Measurements from ENCODE around the gene EML4.

The EML4 gene

GRCh38 chr2:42350434-42351063 lies 181.4 kb downstream of the EML4 start:
- ChIA-PET POLR2A (no interaction called here), CTCF (no interaction called here)
- no peak for TF ChIP-seq CTCF (IDR thresholded peaks at IDR 0.05; ENCODE audit: control extremely low read depth, extremely low read depth, low read depth, missing control alignments)
- DNase-seq (ENCODE audit: extremely low spot score): no peak

- ChIA-PET POLR2A (no interaction called here), CTCF (interaction anchor here (1.5 kb wide), 1 partner anchor 255 kb away, joined by 4 read pairs; no protein-coding TSS in a partner anchor)
- no peak for DNase-seq (ENCODE audit: extremely low spot score)
- no peak for TF ChIP-seq CTCF (IDR thresholded peaks at IDR 0.05; ENCODE audit: control extremely low read depth, extremely low read depth, low read depth, missing control alignments)
Observed at GRCh38 chr2:42351864-42352263, 182.7 kb downstream of the EML4 start.

GRCh38 chr2:42353792-42354429 lies 184.8 kb downstream of the EML4 start:
- CTCF ChIA-PET: interaction anchor here (1.0 to 1.4 kb wide), 2 partner anchors 11 to 500 kb away, joined by 3 read pairs; no protein-coding TSS in a partner anchor
- DNase-seq (ENCODE audit: extremely low spot score): no peak
- POLR2A ChIA-PET: no interaction called here
- no peak for TF ChIP-seq CTCF (IDR thresholded peaks at IDR 0.05; ENCODE audit: control extremely low read depth, extremely low read depth, low read depth, missing control alignments)

GRCh38 chr2:42359304-42359964 lies 190.3 kb downstream of the EML4 start:
- POLR2A ChIA-PET: no interaction called here
- CTCF ChIA-PET: interaction anchor here (0.9 to 1.4 kb wide), 2 partner anchors 263 to 490 kb away, joined by 3 read pairs; no protein-coding TSS in a partner anchor
- DNase-seq (ENCODE audit: extremely low spot score): no peak
- TF ChIP-seq CTCF (IDR thresholded peaks at IDR 0.05; ENCODE audit: control extremely low read depth, extremely low read depth, low read depth, missing control alignments): no peak

- ChIA-PET POLR2A (interaction anchor here (0.5 to 0.6 kb wide), 2 partner anchors 40 to 88 kb away, joined by 3 to 4 read pairs; no protein-coding TSS in a partner anchor), CTCF (interaction anchor here (0.9 to 1.4 kb wide), 3 partner anchors 264 to 490 kb away, joined by 3 to 5 read pairs (median 3); no protein-coding TSS in a partner anchor)
- no peak for DNase-seq (ENCODE audit: extremely low spot score)
- TF ChIP-seq CTCF (IDR thresholded peaks at IDR 0.05; ENCODE audit: control extremely low read depth, extremely low read depth, low read depth, missing control alignments): no peak
Observed at GRCh38 chr2:42359965-42360483, 190.9 kb downstream of the EML4 start.

GRCh38 chr2:42360493-42360889 lies 191.3 kb downstream of the EML4 start:
- POLR2A ChIA-PET: interaction anchor here (0.5 to 0.6 kb wide), 2 partner anchors 40 to 89 kb away, joined by 3 to 4 read pairs; no protein-coding TSS in a partner anchor
- no peak for TF ChIP-seq CTCF (IDR thresholded peaks at IDR 0.05; ENCODE audit: control extremely low read depth, extremely low read depth, low read depth, missing control alignments)
- DNase-seq (ENCODE audit: extremely low spot score): no peak
- CTCF ChIA-PET: interaction anchor here (0.9 to 1.4 kb wide), 4 partner anchors 264 to 491 kb away, joined by 3 to 5 read pairs (median 3); no protein-coding TSS in a partner anchor

Data from GM10248 (cell line).